SK-N-SH (cell line): ENCODE measurements around the gene THOC7. TPM values are rescaled to one million over a fixed set of nuclear protein-coding genes. Genes with fewer than 3 reads are reported as not detected.

Experiments used
- CTCF ChIA-PET: fragments of 300-600, 350-600 bp; formaldehyde crosslinking; extraction: SDS; loops from one replicate; lab custom pipeline; 2021; lab: Yijun Ruan, JAX
- POLR2A ChIA-PET: fragments of 350-600 bp; sonication (Branson Sonifier 250); formaldehyde crosslinking; extraction: SDS; loops from one replicate; lab custom pipeline; 2020; ENCODE audit warnings: antibody characterized with exemption, inconsistent platforms; lab: Yijun Ruan, JAX
- DNase-seq: peaks from one replicate; pipeline ENCODE4 v3.0.0; 2012
- H2AFZ ChIP-seq: fragments of 200-600 bp; sonication (generic); 2 replicates; pipeline ENCODE4 v1.8.1; 2016; ENCODE audit warnings: antibody characterized with exemption, mild to moderate bottlenecking, low read depth
- H3F3A ChIP-seq: fragments of 200-600 bp; sonication (generic); replicated peaks from 2 replicates; pipeline ENCODE3; 2016; ENCODE audit warnings: antibody characterized with exemption, mild to moderate bottlenecking; ENCODE audit not compliant: insufficient read depth
- H3K27ac ChIP-seq, 2 experiments: fragments of 200-500 bp in 1 of 2; fragments of 200-600 bp in 1 of 2; sonication (Bioruptor generic) in 1 of 2; sonication (generic), shearing (Covaris generic) in 1 of 2; 2 replicates each; pipeline versions ENCODE4 v1.5.1 to v1.6.1; 2014 to 2016; ENCODE audit warnings: low read depth in 2 of 2, inconsistent platforms in 1 of 2, low read length in 1 of 2, mild to moderate bottlenecking in 1 of 2, mixed read lengths in 1 of 2
- H3K27me3 ChIP-seq: fragments of 200-600 bp; sonication (generic), shearing (Covaris generic); 2 replicates; pipeline ENCODE4 v1.6.1; 2016; ENCODE audit warnings: mixed run types; ENCODE audit not compliant: insufficient read depth
- H3K36me3 ChIP-seq, 2 experiments: fragments of 200-500 bp in 1 of 2; fragments of 200-600 bp in 1 of 2; sonication (Bioruptor generic) in 1 of 2; sonication (generic) in 1 of 2; replicated peaks in 1 of 2; 2 replicates each; pipeline versions ENCODE3 to v1.5.1; 2014 to 2016; ENCODE audit warnings: low read length in 1 of 2, mild to moderate bottlenecking in 1 of 2; ENCODE audit not compliant: insufficient read depth in 2 of 2, control insufficient read depth in 1 of 2
- H3K4me1 ChIP-seq, 2 experiments: fragments of 200-500 bp in 1 of 2; fragments of 200-600 bp in 1 of 2; sonication (Bioruptor generic) in 1 of 2; sonication (generic), shearing (Covaris generic) in 1 of 2; 2 replicates each; pipeline versions ENCODE4 v1.5.1 to v1.6.1; 2014 to 2016; ENCODE audit warnings: low read depth in 1 of 2, low read length in 1 of 2, mixed run types in 1 of 2; ENCODE audit not compliant: insufficient read depth in 2 of 2, control insufficient read depth in 1 of 2
- H3K4me2 ChIP-seq: fragments of 200-600 bp; sonication (generic), shearing (Covaris generic); 2 replicates; pipeline ENCODE4 v1.6.1; 2017; ENCODE audit warnings: mixed run types
- H3K4me3 ChIP-seq, 2 experiments: fragments of 200-500 bp in 1 of 2; fragments of 200-600 bp in 1 of 2; sonication (Bioruptor generic) in 1 of 2; sonication (generic), shearing (Covaris generic) in 1 of 2; 2 replicates each; pipeline versions ENCODE4 v1.5.1 to v1.8.1; 2014 to 2016; ENCODE audit warnings: low read depth in 2 of 2, inconsistent platforms in 1 of 2, low read length in 1 of 2, mild to moderate bottlenecking in 1 of 2, mixed read lengths in 1 of 2, moderate library complexity in 1 of 2
- H3K79me2 ChIP-seq: fragments of 200-600 bp; sonication (generic); 2 replicates; pipeline ENCODE4 v1.8.1; 2017; ENCODE audit warnings: mild to moderate bottlenecking; ENCODE audit not compliant: insufficient read depth
- H3K9ac ChIP-seq: fragments of 200-600 bp; sonication (generic); 2 replicates; pipeline ENCODE4 v1.6.1; 2017; ENCODE audit warnings: mixed run types
- H3K9me2 ChIP-seq: fragments of 200-600 bp; sonication (generic); 2 replicates; pipeline ENCODE4 v1.6.1; 2017; ENCODE audit warnings: mixed run types
- H3K9me3 ChIP-seq: fragments of 200-600 bp; sonication (generic); 2 replicates; pipeline ENCODE4 v1.6.1; 2017; ENCODE audit warnings: mixed run types, mild to moderate bottlenecking, moderate library complexity
- H4K20me1 ChIP-seq: fragments of 200-600 bp; sonication (generic); 2 replicates; pipeline ENCODE4 v1.6.1; 2017; ENCODE audit warnings: mild to moderate bottlenecking, mixed run types; ENCODE audit not compliant: insufficient read depth
- CHD2 ChIP-seq: fragments of 150-350 bp; IDR thresholded peaks from 2 replicates; pipeline ENCODE4 v1.6.1; 2018; ENCODE audit warnings: low read length; ENCODE audit not compliant: partially characterized antibody
- CTCF ChIP-seq: fragments of 200-600 bp; sonication (generic); IDR thresholded peaks from 2 replicates; pipeline ENCODE4 v1.6.1; 2017; ENCODE audit warnings: antibody characterized with exemption, mild to moderate bottlenecking, moderate library complexity
- EP300 ChIP-seq, 2 experiments: IDR thresholded peaks; 2 replicates each; pipeline versions ENCODE4 v1.4.0 to v1.6.1; 2012; ENCODE audit warnings: borderline replicate concordance in 1 of 2, low read depth in 1 of 2, low read length in 1 of 2
- EZH2phosphoT487 ChIP-seq: fragments of 200-600 bp; sonication (generic); IDR thresholded peaks from 2 replicates; pipeline ENCODE4 v1.6.1; 2017; ENCODE audit warnings: low read depth, mixed run types, mild to moderate bottlenecking, antibody characterized with exemption, moderate library complexity, borderline replicate concordance
- FOSL2 ChIP-seq: IDR thresholded peaks from 2 replicates; pipeline ENCODE4 v1.4.0; 2012; ENCODE audit warnings: low read depth, mild to moderate bottlenecking, moderate library complexity, borderline replicate concordance
- FOXJ3 ChIP-seq: sonication (generic); formaldehyde crosslinking; IDR thresholded peaks from 2 replicates; pipeline ENCODE4 v1.5.1; 2020; ENCODE audit warnings: mild to moderate bottlenecking, missing genetic modification reagents
- FOXM1 ChIP-seq: IDR thresholded peaks from 2 replicates; pipeline ENCODE4 v1.4.0; 2012; ENCODE audit warnings: low read depth, mild to moderate bottlenecking
- GATA2 ChIP-seq: sonication (generic); formaldehyde crosslinking; IDR thresholded peaks from 2 replicates; pipeline ENCODE4 v1.5.0; 2020; ENCODE audit warnings: mild to moderate bottlenecking, missing genetic modification reagents
- IRF3 ChIP-seq: fragments of 150-350 bp; IDR thresholded peaks from 2 replicates; pipeline ENCODE4 v1.6.1; 2016; ENCODE audit warnings: mild to moderate bottlenecking, low read depth, low read length
- JUND ChIP-seq: IDR thresholded peaks from 2 replicates; pipeline ENCODE4 v1.4.0; 2012
- MAX ChIP-seq: IDR thresholded peaks from 2 replicates; pipeline ENCODE4 v1.4.0; 2012; ENCODE audit warnings: low read depth
- NFIC ChIP-seq: IDR thresholded peaks from 2 replicates; pipeline ENCODE4 v1.4.0; 2012; ENCODE audit warnings: borderline replicate concordance
- NRF1 ChIP-seq: IDR thresholded peaks from 2 replicates; pipeline ENCODE4 v1.6.1; 2012; ENCODE audit warnings: low read depth, mild to moderate bottlenecking, low read length
- PBX3 ChIP-seq: IDR thresholded peaks from 2 replicates; pipeline ENCODE4; 2012
- RFX5 ChIP-seq: IDR thresholded peaks from 2 replicates; pipeline ENCODE4 v1.6.1; 2012; ENCODE audit warnings: mild to moderate bottlenecking, improper control_type of control experiment, low read length
- RXRA ChIP-seq: IDR thresholded peaks from 2 replicates; pipeline ENCODE4 v1.4.0; 2012; ENCODE audit warnings: low read depth, mild to moderate bottlenecking, borderline replicate concordance
- TEAD4 ChIP-seq: IDR thresholded peaks from 2 replicates; pipeline ENCODE4 v1.4.0; 2012; ENCODE audit warnings: mild to moderate bottlenecking, borderline replicate concordance; ENCODE audit not compliant: insufficient read depth
- USF2 ChIP-seq: fragments of 150-350 bp; IDR thresholded peaks from 2 replicates; pipeline ENCODE4 v1.6.1; 2017; ENCODE audit warnings: antibody characterized with exemption, low read length, low read depth, borderline replicate concordance
- ZBTB33 ChIP-seq: IDR thresholded peaks from 2 replicates; pipeline ENCODE4 v1.4.0; 2012; ENCODE audit warnings: low read depth, borderline replicate concordance
- WGBS: methylation state at CpG from one replicate; pipeline ENCODE4 v1.1.6; 2017; ENCODE audit warnings: low lambda C conversion rate; 5-methylcytosine and 5-hydroxymethylcytosine counted together
- polyA plus RNA-seq, 3 experiments: library from polyadenylated mRNA; depleted of rRNA; stranded (reverse); fragments of >200 nt; gene quantifications; 2 replicates each; pipeline ENCODE4 v1.2.3, GENCODE V29; 2012

THOC7 gene
- polyA plus RNA-seq, 1 of the 3 experiments (the other 2 are of a cell fraction): 35.6 TPM

GRCh38 chr3:63853106-63853505 is 10.5 kb downstream of the THOC7 start:
- Histone ChIP-seq H2AFZ (no peak overlapping the region), H3K9me2 (no peaks in the 10 kb centered on the region), H3K9me3 (no peaks in the 10 kb centered on the region), H3F3A (peaks cover 4% of the 10 kb centered on the region), H3K79me2 (peaks cover 88% of the 10 kb centered on the region; the same call in 1 of the 2 replicates), H3K4me2 (no peak overlapping the region), H3K4me1 (no peaks in the 10 kb centered on the region), H3K9ac (no peak overlapping the region), H3K36me3 (no peaks in the 10 kb centered on the region), H4K20me1 (0 out of 2 replicates have a peak, but pooled peaks cover under 1% of the 10 kb centered on the region), H3K27ac (no peak overlapping the region), H3K27me3 (no peaks in the 10 kb centered on the region), H3K4me3 (no peak overlapping the region)
- CTCF ChIA-PET: no interaction called here
- 97% methylated on average over 4 of the region's 4 CpGs for WGBS
- no peak for DNase-seq
- TF ChIP-seq EP300 (IDR thresholded peaks at IDR 0.05; ENCODE audit: borderline replicate concordance in 1 of 2, low read depth in 1 of 2, low read length in 1 of 2) (no peak), FOSL2 (no peak), FOXM1 (no peak), MAX (no peak), NFIC (no peak)
- POLR2A ChIA-PET: no interaction called here

- no peak for DNase-seq
- Histone ChIP-seq H3K4me2 (no peak overlapping the region), H3K79me2 (peaks cover 78% of the 10 kb centered on the region; the same call in 1 of the 2 replicates), H2AFZ (no peak overlapping the region), H3K36me3 (no peaks in the 10 kb centered on the region), H3K9me2 (no peaks in the 10 kb centered on the region), H3K27ac (no peak overlapping the region), H3K9me3 (no peaks in the 10 kb centered on the region), H3K9ac (no peak overlapping the region), H3K27me3 (no peaks in the 10 kb centered on the region), H3K4me3 (no peak overlapping the region), H4K20me1 (0 out of 2 replicates have a peak, but pooled peaks cover 3% of the 10 kb centered on the region), H3K4me1 (no peaks in the 10 kb centered on the region), H3F3A (peaks cover 4% of the 10 kb centered on the region)
- ChIA-PET CTCF (interaction anchor here (0.9 to 1.0 kb wide), 2 partner anchors 32 to 501 kb away, joined by 3 read pairs; partner anchors contain the start of gene C3orf49), POLR2A (no interaction called here)
- WGBS: 92% methylated on average over 3 of the region's 3 CpGs
- TF ChIP-seq CTCF: no peak
- no peak for TF ChIP-seq EP300 (IDR thresholded peaks at IDR 0.05; ENCODE audit: borderline replicate concordance in 1 of 2, low read depth in 1 of 2, low read length in 1 of 2)
- TF ChIP-seq NFIC: no peak
- no peak for TF ChIP-seq ZBTB33
- no peak for TF ChIP-seq RXRA
- TF ChIP-seq TEAD4: no peak
- no peak for TF ChIP-seq FOSL2
- no peak for TF ChIP-seq FOXM1
- no peak for TF ChIP-seq FOXJ3 (CRISPR knock-in tag)
- no peak for TF ChIP-seq NRF1
- TF ChIP-seq USF2: no peak
- TF ChIP-seq GATA2 (CRISPR knock-in tag): no peak
- no peak for TF ChIP-seq JUND
- no peak for TF ChIP-seq MAX
- TF ChIP-seq CHD2: no peak
- TF ChIP-seq EZH2phosphoT487: no peak
- no peak for TF ChIP-seq PBX3
- TF ChIP-seq IRF3: no peak
- no peak for TF ChIP-seq RFX5
These were observed 12.3 kb downstream of the THOC7 start for GRCh38 chr3:63851287-63851686.
